T-helper 22 cell (primary cell): ENCODE data around the gene ARRB1.
"Not testable (repeated sequence)": the region's sequence is repeated elsewhere in the genome, so short reads cannot be mapped to it uniquely, and the experiment has no call there.

Source experiments
- DNase-seq: peaks from one replicate; pipeline ENCODE4 v3.0.0-alpha.2; 2020; ENCODE audit warnings: low read depth

Gene ARRB1

GRCh38 chr11:75351541-75351790 is at the start of gene ARRB1:
Gene ARRB1 (minus strand): TSS chr11:75351661. CDS start chr11:75351607, 54 bp downstream.
- no peak for DNase-seq

- DNase-seq = no peak
These were observed 48.8 kb upstream of the ARRB1 start for GRCh38 chr11:75400146-75400865.

- peak; percentile 77 for DNase-seq
These were observed 48.1 kb upstream of the ARRB1 start, which contains the start of gene RPS3 for GRCh38 chr11:75399344-75400145. Gene RPS3 (plus strand): TSS chr11:75399518. CDS start chr11:75399548, 30 bp downstream.

- DNase-seq = no peak
These were observed 47.4 kb upstream of the ARRB1 start for GRCh38 chr11:75398906-75399305.

GRCh38 chr11:75394085-75394840 is 42.8 kb upstream of the ARRB1 start:
- no peak for DNase-seq

GRCh38 chr11:75389925-75390324 is 38.5 kb upstream of the ARRB1 start:
- DNase-seq = no peak

GRCh38 chr11:75389276-75389605 is 37.8 kb upstream of the ARRB1 start:
- no peak for DNase-seq

GRCh38 chr11:75388386-75389275 is 37.2 kb upstream of the ARRB1 start:
- peak; percentile 28 for DNase-seq

GRCh38 chr11:75387736-75388294 is 36.4 kb upstream of the ARRB1 start:
- DNase-seq = no peak

GRCh38 chr11:75386942-75387630 is 35.6 kb upstream of the ARRB1 start:
- no peak for DNase-seq

- DNase-seq = peak; percentile 41
These were observed 33.1 kb upstream of the ARRB1 start for GRCh38 chr11:75384438-75385080.

GRCh38 chr11:75383246-75383645 is 31.8 kb upstream of the ARRB1 start:
- DNase-seq = no peak

GRCh38 chr11:75380716-75381420 is 29.4 kb upstream of the ARRB1 start:
- DNase-seq = no peak

- DNase-seq = no peak
These were observed 28.8 kb upstream of the ARRB1 start for GRCh38 chr11:75380245-75380644.

GRCh38 chr11:75378776-75379175 is 27.3 kb upstream of the ARRB1 start:
- DNase-seq = not testable (repeated sequence)

GRCh38 chr11:75376175-75376574 is 24.7 kb upstream of the ARRB1 start:
- no peak for DNase-seq

- no peak for DNase-seq
These were observed 24.2 kb upstream of the ARRB1 start for GRCh38 chr11:75375626-75376025.

GRCh38 chr11:75374646-75375045 is 23.2 kb upstream of the ARRB1 start:
- no peak for DNase-seq

- DNase-seq = no peak
These were observed 21.7 kb upstream of the ARRB1 start for GRCh38 chr11:75373201-75373600.
